ENCODE measurements around the gene SINHCAF.
"Not testable (repeated sequence)": the region's sequence is repeated elsewhere in the genome, so short reads cannot be mapped to it uniquely, and the experiment has no call there.

GRCh38 chr12:31242418-31242817 lies 83.5 kb downstream of the SINHCAF start:
- TF ChIP-seq, protein P1, sequence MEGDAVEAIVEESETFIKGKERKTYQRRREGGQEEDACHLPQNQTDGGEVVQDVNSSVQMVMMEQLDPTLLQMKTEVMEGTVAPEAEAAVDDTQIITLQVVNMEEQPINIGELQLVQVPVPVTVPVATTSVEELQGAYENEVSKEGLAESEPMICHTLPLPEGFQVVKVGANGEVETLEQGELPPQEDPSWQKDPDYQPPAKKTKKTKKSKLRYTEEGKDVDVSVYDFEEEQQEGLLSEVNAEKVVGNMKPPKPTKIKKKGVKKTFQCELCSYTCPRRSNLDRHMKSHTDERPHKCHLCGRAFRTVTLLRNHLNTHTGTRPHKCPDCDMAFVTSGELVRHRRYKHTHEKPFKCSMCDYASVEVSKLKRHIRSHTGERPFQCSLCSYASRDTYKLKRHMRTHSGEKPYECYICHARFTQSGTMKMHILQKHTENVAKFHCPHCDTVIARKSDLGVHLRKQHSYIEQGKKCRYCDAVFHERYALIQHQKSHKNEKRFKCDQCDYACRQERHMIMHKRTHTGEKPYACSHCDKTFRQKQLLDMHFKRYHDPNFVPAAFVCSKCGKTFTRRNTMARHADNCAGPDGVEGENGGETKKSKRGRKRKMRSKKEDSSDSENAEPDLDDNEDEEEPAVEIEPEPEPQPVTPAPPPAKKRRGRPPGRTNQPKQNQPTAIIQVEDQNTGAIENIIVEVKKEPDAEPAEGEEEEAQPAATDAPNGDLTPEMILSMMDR (IDR thresholded peaks at IDR 0.05; ENCODE audit: low read length), result not testable (repeated sequence)
- TF ChIP-seq EZH2phosphoT487 (IDR thresholded peaks at IDR 0.05; ENCODE audit: low read length); EZH2 (optimal IDR thresholded peaks at IDR 0.05; ENCODE audit: low read depth, low read length): not testable (repeated sequence)
